Activated naive CD8-positive, alpha-beta T cell treated with anti-CD3 and anti-CD28 coated beads, Interleukin-2, amount 50 U/mL, for 16 hours (primary cell): ENCODE data around the gene COL23A1.
"Not testable (repeated sequence)": the region's sequence is repeated elsewhere in the genome, so short reads cannot be mapped to it uniquely, and the experiment has no call there.

Experiments
- DNase-seq: peaks from one replicate; pipeline ENCODE4 v3.0.0-alpha.2; 2020; ENCODE audit warnings: low read depth, low spot score

COL23A1 gene

GRCh38 chr5:178509491-178510057, 80.6 kb downstream of the COL23A1 start:
- DNase-seq, result no peak

GRCh38 chr5:178507151-178507932, 82.9 kb downstream of the COL23A1 start:
- DNase-seq, result no peak

- no peak for DNase-seq
Observed at GRCh38 chr5:178505639-178506407, 84.4 kb downstream of the COL23A1 start.

- DNase-seq, result no peak
Observed at GRCh38 chr5:178504340-178504960, 85.7 kb downstream of the COL23A1 start.

- no peak for DNase-seq
Observed at GRCh38 chr5:178502401-178503100, 87.6 kb downstream of the COL23A1 start.

GRCh38 chr5:178499352-178499751, 90.8 kb downstream of the COL23A1 start:
- DNase-seq, result no peak

GRCh38 chr5:178496642-178497041, 93.6 kb downstream of the COL23A1 start:
- no peak for DNase-seq

- no peak for DNase-seq
Observed at GRCh38 chr5:178496214-178496613, 94.0 kb downstream of the COL23A1 start.

GRCh38 chr5:178495706-178496105, 94.5 kb downstream of the COL23A1 start:
- no peak for DNase-seq

GRCh38 chr5:178492278-178492677, 97.9 kb downstream of the COL23A1 start:
- DNase-seq, result no peak

- no peak for DNase-seq
Observed at GRCh38 chr5:178490935-178491652, 99.1 kb downstream of the COL23A1 start.

GRCh38 chr5:178489271-178489976, 100.8 kb downstream of the COL23A1 start:
- no peak for DNase-seq

- DNase-seq, result no peak
Observed at GRCh38 chr5:178488696-178489095, 101.5 kb downstream of the COL23A1 start.

GRCh38 chr5:178487911-178488600, 102.1 kb downstream of the COL23A1 start:
- no peak for DNase-seq

GRCh38 chr5:178486878-178487512, 103.2 kb downstream of the COL23A1 start:
- DNase-seq, result not testable (repeated sequence)

GRCh38 chr5:178486239-178486641, 104.0 kb downstream of the COL23A1 start:
- DNase-seq, result no peak

GRCh38 chr5:178483620-178484019, 106.6 kb downstream of the COL23A1 start:
- DNase-seq, result peak; percentile 20

- DNase-seq, result no peak
Observed at GRCh38 chr5:178479261-178479660, 110.9 kb downstream of the COL23A1 start.

GRCh38 chr5:178478370-178478769, 111.8 kb downstream of the COL23A1 start:
- no peak for DNase-seq
